ENCODE results near the gene ZNF688.

Gene ZNF688

DNA sequence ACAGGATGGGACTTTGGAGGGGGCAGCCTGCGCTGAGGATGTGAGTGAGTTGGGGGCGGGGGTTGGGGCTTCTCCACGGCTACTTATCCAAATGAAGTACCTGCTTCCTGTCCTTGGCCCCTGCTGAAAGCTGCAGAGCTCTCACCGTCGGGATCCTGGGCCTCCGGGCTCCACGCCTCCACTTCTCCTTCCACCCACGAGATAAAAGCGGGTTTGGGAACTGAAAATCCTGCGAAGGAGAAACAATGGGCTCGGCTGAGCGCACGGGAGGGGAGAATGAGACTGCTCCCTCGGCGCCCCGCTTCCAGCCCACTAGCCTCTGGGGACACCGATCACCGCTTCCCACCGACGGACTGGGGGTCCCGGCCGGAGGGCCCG, 13.5 kb upstream of the ZNF688 start:
- no peak for DNase-seq

DNA sequence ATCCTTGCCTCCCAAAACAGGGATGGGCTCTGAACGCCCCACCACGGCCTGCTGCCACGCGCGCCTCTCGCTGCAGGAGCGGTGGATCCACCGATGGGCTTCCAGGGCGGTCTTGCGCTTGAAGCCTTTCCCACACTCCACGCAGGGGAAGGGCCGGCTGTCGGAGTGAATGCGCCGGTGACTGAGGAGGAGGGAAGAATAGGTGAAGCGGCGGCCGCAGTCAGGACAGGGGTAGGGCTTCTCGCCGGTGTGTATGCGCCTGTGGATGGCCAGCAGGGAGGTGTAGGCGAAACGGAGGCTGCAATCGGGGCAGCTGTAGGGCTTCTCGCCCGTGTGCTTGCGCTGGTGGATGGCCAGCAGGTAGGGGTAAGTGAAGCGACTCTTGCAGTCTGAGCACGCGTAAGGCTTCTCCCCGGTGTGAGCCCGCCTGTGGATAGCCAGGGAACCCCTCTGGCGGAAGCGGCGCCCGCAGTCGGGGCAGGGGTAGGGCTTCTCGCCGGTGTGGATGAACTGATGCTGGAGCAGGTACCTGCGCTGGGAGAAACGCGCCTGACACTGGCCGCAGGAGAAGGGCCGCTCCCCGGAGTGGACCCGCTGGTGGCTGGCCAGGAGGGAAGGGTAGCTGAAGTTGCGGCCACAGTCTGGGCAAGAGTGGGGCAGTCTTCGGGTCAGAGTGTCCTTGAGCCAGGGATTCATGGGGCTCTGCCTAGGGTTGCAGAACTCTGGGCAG, 11.3 kb upstream of the ZNF688 start:
- no peak for DNase-seq

DNA sequence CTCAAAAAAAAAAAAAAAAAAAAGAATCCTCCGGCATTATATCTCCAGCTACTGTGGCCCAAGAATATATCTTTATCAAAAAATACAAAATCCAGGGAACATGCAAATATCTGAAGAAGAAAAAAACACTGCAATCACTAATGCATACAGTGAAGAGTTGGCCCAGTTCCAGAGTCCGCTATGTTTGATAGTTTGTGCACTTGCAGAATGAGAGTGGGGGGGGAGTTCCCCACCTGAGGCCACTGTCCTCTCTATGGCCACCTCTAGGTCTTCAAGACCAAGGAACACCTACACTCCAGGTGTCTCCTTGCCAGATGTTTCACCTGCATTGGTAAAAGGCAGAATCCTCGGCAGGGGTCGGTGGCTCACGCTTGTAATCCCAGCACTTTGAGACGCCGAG, 9.9 kb upstream of the ZNF688 start:
- DNase-seq = no peak

DNA sequence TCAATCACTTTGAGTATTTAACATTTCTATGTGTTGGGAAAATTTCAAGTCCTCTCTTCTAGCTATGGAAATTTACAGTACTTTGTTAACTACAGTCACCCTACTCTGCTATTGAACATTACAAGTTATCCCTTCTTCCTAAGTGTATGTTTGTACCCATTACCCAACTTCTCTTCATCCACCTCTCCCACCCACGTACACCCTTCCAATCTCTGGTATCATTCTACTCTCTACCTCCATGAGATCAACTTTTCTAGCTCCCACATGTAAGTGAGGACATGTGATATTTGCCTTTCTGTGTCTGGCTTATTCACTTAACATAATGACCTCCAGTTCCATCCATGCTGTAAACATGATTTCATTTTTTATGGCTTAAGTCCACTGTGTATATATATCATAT, 3.2 kb upstream of the ZNF688 start:
- no peak for DNase-seq

GRCh38 chr16:30570636-30571444, 674 bp downstream of the ZNF688 start:
- DNase-seq = no peak

DNA sequence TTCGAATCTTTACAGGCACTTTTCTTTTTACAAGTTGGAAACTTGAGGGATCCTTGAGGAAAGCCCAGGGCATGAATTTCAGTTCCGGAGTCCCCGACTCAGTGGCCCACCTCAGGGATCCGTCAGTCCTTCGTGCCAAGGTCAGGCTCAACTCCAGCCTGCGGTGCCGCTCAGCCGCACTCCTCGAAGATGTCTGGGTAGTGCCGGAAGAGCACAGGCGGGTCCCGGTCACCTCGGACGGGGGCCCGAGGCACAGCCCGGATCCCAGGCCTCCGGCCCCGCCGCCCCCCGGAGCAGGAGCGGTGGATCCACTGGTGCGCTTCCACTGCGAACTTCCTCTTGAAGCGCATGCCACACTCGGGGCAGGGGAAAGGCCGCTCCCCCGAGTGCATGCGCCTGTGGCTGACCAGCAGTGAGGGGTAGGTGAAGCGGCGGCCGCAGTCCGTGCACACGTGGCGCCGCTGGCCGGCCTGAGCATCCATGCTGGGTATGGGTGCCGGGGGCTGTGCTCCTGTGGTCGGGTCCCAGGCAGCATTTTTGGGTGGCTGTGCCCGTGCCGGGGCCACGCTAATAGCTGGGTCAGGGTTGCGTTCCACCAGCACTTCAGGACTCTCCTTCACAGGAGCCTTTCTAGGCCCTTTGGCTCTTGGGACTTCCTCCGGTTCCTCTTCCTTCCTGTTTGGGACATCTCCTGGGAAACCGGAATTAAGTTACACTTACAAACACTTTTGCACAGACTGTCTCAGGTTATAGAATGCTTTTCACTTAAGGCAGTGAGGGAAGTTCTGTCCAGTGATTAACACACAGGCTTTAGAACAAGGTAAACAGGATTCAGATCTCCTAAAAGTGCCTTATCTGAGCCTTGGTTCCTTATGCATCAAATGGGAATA, 1.5 kb downstream of the ZNF688 start:
- DNase-seq = no peak

DNA sequence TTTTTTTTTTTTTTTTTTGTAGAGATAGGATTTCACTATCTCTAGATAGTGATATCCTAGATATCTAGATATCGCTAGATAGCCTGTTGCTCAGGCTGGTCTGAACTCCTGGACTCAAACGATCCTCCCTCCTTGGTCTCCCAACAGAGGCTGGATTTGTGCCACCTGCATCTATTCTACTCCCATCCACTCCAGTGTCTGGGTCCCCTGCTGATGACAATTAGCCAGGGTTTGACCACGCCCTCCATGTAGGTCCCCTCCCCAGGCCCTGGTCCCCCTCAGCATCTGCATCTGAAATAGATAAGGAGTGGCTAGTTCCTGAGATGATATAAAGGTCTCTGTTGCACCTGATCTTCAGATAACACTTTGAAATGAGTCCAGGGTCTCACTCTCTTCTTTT, 2.2 kb downstream of the ZNF688 start:
- DNase-seq = no peak

GRCh38 chr16:30567991-30568638, 3.4 kb downstream of the ZNF688 start:
- peak; percentile 47 for DNase-seq

DNA sequence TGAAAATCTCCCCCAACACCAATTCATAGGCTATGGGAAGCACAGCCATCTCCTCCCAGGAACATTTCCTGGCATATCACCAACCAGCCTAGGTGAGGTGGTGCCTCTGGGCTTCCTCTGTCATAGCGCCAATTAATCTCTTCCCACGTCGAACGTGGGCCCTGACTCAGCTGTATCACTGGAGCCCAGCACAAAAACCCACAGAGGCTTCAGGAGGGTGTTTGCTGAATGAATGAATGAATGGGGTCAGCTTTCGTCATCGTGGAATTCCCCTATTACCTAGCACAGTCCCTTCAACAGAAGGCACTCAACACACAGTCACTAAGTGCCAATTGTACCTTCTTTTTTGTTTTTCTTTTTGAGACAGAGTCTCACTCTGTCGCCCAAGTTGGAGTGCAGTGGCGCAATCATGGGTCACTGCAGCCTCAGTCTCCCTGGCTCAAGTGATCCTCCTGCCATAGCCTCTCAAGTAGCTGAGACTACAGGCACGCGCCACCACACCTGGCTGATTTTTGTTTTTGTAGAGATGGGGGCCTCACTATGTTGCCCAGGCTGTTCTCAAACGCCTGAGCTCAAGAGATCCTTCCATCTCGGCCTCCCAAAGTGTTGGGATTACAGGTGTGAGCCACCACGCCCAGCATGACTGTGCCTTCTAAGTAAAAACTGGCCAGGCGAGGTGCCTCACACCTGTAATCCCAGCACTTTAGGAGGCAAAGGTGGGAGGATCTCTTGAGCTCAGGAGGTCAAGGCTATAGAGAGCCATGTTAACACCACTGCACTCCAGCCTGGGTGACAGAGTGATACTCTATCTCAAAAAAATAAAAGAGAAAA, 4.1 kb downstream of the ZNF688 start:
- no peak for DNase-seq

GRCh38 chr16:30566531-30566930, 5.0 kb downstream of the ZNF688 start:
- no peak for DNase-seq

- DNase-seq = no peak
These were observed 5.5 kb downstream of the ZNF688 start for GRCh38 chr16:30565984-30566383.

DNA sequence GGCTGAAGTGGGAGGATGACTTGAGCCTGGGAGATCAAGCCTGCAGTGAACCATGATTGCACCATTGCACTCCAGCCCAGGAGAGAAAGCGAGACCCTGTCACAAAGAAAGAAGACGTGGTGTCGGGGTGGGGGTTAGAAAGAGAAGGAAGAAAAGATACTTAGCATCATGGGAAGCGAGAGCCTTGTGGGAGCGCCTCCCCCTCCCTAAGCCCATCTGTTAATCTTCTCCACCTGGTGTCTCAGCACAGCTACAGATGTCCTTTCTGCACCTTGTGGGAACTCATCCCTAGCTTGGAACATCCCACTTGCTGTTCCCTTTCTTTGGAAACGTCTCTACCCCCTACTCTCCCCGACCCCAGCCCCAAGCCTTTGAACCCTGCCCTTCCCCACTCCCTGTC, 6.0 kb downstream of the ZNF688 start:
- DNase-seq = no peak

GRCh38 chr16:30562021-30562420, 9.5 kb downstream of the ZNF688 start:
- no peak for DNase-seq

GRCh38 chr16:30561089-30561816, 10.3 kb downstream of the ZNF688 start:
- no peak for DNase-seq

DNA sequence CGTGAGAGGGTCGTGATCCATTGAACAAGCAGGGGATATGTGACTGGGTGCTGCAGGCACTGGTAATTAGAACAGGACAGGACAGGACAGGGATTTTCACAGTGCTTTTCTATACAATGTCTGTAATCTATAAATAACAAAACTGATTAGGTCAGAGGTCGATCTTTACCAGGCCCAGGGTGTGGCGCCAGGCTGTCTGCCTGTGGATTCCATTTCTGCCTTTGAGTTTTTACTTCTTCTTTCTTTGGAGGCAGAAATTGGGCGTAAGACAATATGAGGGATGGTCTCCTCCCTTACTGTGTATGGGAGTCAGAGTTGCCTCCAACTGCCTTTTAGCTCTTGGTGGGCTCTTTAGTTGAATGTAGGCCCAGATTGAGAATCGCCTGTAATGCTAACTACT, 11.8 kb downstream of the ZNF688 start:
- no peak for DNase-seq

GRCh38 chr16:30558789-30559377, 12.6 kb downstream of the ZNF688 start:
- DNase-seq = no peak

GRCh38 chr16:30557957-30558788, 13.3 kb downstream of the ZNF688 start, which contains the start of gene ZNF764:
TSS of gene ZNF764 (minus strand) at chr16:30558374. CDS start at chr16:30558182, 192 bp downstream.
- DNase-seq = peak; percentile 96

- DNase-seq = no peak
These were observed 13.9 kb downstream of the ZNF688 start for GRCh38 chr16:30557707-30557956.

- no peak for DNase-seq
These were observed 15.4 kb downstream of the ZNF688 start for GRCh38 chr16:30556125-30556473.
